ENCODE data around the gene OR51D1. TPM values are rescaled to one million over a fixed set of nuclear protein-coding genes. Genes with fewer than 3 reads are reported as not detected.

OR51D1 gene
- total and polyA plus RNA-seq, 4 donors: not detected

- TF ChIP-seq CTCF (IDR thresholded peaks at IDR 0.05; ENCODE audit: low read depth, low read length, missing input control): no peak
- no peak for TF ChIP-seq NR2F2 (IDR thresholded peaks at IDR 0.05)
Measured at GRCh38 chr11:4664183-4664582, 26.9 kb downstream of the OR51D1 start (continued).

DNA sequence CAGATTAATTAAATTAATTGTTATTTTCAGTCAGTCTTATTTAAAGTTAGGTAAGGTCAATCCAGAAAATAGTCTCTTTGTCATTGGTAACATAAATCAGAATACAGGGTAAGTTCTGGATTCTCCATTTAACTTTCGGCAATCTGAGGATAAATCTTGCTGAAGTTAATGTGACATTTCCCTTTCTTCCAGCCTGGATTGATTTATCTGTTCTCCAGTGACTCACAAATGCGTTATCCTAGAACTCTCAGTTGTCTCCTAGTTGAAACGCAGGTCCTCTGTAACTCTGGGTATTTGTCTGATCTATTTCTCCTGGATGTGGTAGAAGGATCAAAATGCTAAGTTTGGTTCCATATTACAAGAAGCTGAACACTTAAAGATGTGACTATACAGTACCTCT, 27.5 kb downstream of the OR51D1 start:
- H3K27ac ChIP-seq (ENCODE audit: low read depth in 1 of 2, low read length in 2 of 2): no peak overlapping the region
- H3K9me3 ChIP-seq (ENCODE audit: control insufficient read depth in 4 of 4, low read length in 3 of 4): no peaks in the 10 kb centered on the region
- no peak overlapping the region for H3K4me3 ChIP-seq (ENCODE audit: low read depth in 1 of 3, low read length in 3 of 3)
- no peak overlapping the region for H3K9ac ChIP-seq (ENCODE audit: low read depth in 1 of 2, low read length in 2 of 2)
- H3K36me3 ChIP-seq (ENCODE audit: control insufficient read depth in 4 of 4, insufficient read depth in 3 of 4, low read depth in 1 of 4, low read length in 3 of 4): no peaks in the 10 kb centered on the region
- no peaks in the 10 kb centered on the region for H3K4me1 ChIP-seq (ENCODE audit: control insufficient read depth in 4 of 4, insufficient read depth in 4 of 4, low read length in 3 of 4)
- 74% methylated on average over 3 of the region's 3 CpGs for WGBS
- no peak for DNase-seq (ENCODE audit: low spot score)
- peaks cover 0 to 4% (median 0%) of the 10 kb centered on the region in 4 donors for H3K27me3 ChIP-seq (ENCODE audit: control insufficient read depth in 4 of 4, insufficient read depth in 4 of 4, low read length in 3 of 4)
- TF ChIP-seq NR2F2 (IDR thresholded peaks at IDR 0.05) (no peak), CTCF (IDR thresholded peaks at IDR 0.05; ENCODE audit: low read depth, low read length, missing input control) (no peak), RXRA (IDR thresholded peaks at IDR 0.05) (no peak), TAF1 (conservative IDR thresholded peaks at IDR 0.05) (no peak), HNF4G (IDR thresholded peaks at IDR 0.05) (no peak), HNF4A (conservative IDR thresholded peaks at IDR 0.05) (no peak), EGR1 (IDR thresholded peaks at IDR 0.05; ENCODE audit: low read depth in 2 of 2) (no peak), SP1 (IDR thresholded peaks at IDR 0.05) (no peak), FOXA2 (IDR thresholded peaks at IDR 0.05) (no peak), ATF3 (IDR thresholded peaks at IDR 0.05) (no peak), RAD21 (IDR thresholded peaks at IDR 0.05) (no peak), MAX (IDR thresholded peaks at IDR 0.05) (no peak)
- TF ChIP-seq, protein P1, sequence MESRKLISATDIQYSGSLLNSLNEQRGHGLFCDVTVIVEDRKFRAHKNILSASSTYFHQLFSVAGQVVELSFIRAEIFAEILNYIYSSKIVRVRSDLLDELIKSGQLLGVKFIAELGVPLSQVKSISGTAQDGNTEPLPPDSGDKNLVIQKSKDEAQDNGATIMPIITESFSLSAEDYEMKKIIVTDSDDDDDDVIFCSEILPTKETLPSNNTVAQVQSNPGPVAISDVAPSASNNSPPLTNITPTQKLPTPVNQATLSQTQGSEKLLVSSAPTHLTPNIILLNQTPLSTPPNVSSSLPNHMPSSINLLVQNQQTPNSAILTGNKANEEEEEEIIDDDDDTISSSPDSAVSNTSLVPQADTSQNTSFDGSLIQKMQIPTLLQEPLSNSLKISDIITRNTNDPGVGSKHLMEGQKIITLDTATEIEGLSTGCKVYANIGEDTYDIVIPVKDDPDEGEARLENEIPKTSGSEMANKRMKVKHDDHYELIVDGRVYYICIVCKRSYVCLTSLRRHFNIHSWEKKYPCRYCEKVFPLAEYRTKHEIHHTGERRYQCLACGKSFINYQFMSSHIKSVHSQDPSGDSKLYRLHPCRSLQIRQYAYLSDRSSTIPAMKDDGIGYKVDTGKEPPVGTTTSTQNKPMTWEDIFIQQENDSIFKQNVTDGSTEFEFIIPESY (IDR thresholded peaks at IDR 0.05): no peak
- TF ChIP-seq, protein P2, sequence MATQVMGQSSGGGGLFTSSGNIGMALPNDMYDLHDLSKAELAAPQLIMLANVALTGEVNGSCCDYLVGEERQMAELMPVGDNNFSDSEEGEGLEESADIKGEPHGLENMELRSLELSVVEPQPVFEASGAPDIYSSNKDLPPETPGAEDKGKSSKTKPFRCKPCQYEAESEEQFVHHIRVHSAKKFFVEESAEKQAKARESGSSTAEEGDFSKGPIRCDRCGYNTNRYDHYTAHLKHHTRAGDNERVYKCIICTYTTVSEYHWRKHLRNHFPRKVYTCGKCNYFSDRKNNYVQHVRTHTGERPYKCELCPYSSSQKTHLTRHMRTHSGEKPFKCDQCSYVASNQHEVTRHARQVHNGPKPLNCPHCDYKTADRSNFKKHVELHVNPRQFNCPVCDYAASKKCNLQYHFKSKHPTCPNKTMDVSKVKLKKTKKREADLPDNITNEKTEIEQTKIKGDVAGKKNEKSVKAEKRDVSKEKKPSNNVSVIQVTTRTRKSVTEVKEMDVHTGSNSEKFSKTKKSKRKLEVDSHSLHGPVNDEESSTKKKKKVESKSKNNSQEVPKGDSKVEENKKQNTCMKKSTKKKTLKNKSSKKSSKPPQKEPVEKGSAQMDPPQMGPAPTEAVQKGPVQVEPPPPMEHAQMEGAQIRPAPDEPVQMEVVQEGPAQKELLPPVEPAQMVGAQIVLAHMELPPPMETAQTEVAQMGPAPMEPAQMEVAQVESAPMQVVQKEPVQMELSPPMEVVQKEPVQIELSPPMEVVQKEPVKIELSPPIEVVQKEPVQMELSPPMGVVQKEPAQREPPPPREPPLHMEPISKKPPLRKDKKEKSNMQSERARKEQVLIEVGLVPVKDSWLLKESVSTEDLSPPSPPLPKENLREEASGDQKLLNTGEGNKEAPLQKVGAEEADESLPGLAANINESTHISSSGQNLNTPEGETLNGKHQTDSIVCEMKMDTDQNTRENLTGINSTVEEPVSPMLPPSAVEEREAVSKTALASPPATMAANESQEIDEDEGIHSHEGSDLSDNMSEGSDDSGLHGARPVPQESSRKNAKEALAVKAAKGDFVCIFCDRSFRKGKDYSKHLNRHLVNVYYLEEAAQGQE (IDR thresholded peaks at IDR 0.05): no peak
